Activated CD8-positive, alpha-beta T cell treated with anti-CD3 and anti-CD28 coated beads for 36 hours (primary cell): ENCODE data around the gene P3R3URF. TPM values are rescaled to one million over a fixed set of nuclear protein-coding genes. Genes with fewer than 3 reads are reported as not detected.

ENCODE experiments used
- ATAC-seq: fragments of 200-7000 bp; cut with Tn5 transposase; one replicate; pipeline ENCODE4 v1.10.0; 2021; ENCODE audit warnings: mild to moderate bottlenecking, moderate library complexity
- CTCF ChIA-PET: fragments of 350-600 bp; sonication (Branson Sonifier 250); formaldehyde crosslinking; loops from one replicate; lab custom pipeline; 2021; ENCODE audit warnings: antibody characterized with exemption; lab: Charles Lee
- POLR2A ChIA-PET: fragments of 350-600 bp; sonication (Branson Sonifier 250); formaldehyde crosslinking; loops from one replicate; lab custom pipeline; 2021; ENCODE audit warnings: antibody characterized with exemption; lab: Charles Lee
- DNase-seq: peaks from one replicate; pipeline ENCODE4 v3.0.0-alpha.2; 2020
- H3K27ac Mint-ChIP-seq: one replicate; pipeline ENCODE4 v1.8.0; 2021; ENCODE audit warnings: mild to moderate bottlenecking, mixed read lengths
- H3K27me3 Mint-ChIP-seq: one replicate; pipeline ENCODE4 v1.8.0; 2021; ENCODE audit warnings: mixed read lengths
- H3K36me3 Mint-ChIP-seq: one replicate; pipeline ENCODE4 v1.8.0; 2021; ENCODE audit warnings: low read depth, mixed read lengths
- H3K4me1 Mint-ChIP-seq: one replicate; pipeline ENCODE4 v1.8.0; 2021; ENCODE audit warnings: low read depth, mixed read lengths
- H3K4me3 Mint-ChIP-seq: one replicate; pipeline ENCODE4 v1.8.0; 2021; ENCODE audit warnings: mild to moderate bottlenecking, moderate library complexity, mixed read lengths
- H3K9me3 Mint-ChIP-seq: one replicate; pipeline ENCODE4 v1.8.0; 2021; ENCODE audit warnings: mixed read lengths
- intact Hi-C: fragments of 100-400 bp; cut with micrococcal nuclease; formaldehyde crosslinking; loops from one replicate; pipeline ENCODE4 v1.10.0; 2022
- total RNA-seq, 2 experiments: library from RNA; stranded (reverse); gene quantifications; one replicate each; pipeline ENCODE4 v1.2.3, GENCODE V29; 2021
- TF ChIP-seq, protein P1 (sequence below): fragments of 200-600 bp; IDR thresholded peaks from one replicate; pipeline ENCODE4 v1.8.0; 2022; ENCODE audit warnings: antibody characterized with exemption, mild to moderate bottlenecking

Gene P3R3URF
- total RNA-seq, 2 experiments from 2014 or later, result not detected

DNA sequence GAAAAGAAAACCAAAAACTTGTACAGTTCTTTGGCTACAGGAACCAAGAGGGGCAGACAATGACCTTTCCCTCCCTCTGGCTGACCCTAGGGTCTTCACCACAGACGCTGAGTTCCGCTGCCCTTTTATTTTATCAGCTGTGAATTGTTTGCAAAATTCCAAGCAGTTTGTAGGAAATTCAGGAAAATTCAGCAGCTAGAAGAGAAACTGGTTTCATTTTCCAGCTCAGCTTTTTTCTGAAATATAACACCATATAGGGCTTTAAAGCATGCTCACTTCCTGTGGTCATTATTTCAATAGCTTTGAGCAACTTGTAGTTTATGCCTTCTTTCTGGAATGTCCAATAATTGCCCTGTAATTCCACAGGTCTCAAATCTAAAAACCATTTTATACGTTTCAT is 38.4 kb downstream of the P3R3URF start:
- ATAC-seq, result no peak
- H3K27ac Mint-ChIP-seq, result no peak overlapping the region
- H3K9me3 Mint-ChIP-seq, result no peaks in the 10 kb centered on the region
- H3K36me3 Mint-ChIP-seq, result no peaks in the 10 kb centered on the region
- POLR2A ChIA-PET, result no interaction called here
- H3K4me1 Mint-ChIP-seq, result peaks cover 11% of the 10 kb centered on the region
- TF ChIP-seq, protein P1, sequence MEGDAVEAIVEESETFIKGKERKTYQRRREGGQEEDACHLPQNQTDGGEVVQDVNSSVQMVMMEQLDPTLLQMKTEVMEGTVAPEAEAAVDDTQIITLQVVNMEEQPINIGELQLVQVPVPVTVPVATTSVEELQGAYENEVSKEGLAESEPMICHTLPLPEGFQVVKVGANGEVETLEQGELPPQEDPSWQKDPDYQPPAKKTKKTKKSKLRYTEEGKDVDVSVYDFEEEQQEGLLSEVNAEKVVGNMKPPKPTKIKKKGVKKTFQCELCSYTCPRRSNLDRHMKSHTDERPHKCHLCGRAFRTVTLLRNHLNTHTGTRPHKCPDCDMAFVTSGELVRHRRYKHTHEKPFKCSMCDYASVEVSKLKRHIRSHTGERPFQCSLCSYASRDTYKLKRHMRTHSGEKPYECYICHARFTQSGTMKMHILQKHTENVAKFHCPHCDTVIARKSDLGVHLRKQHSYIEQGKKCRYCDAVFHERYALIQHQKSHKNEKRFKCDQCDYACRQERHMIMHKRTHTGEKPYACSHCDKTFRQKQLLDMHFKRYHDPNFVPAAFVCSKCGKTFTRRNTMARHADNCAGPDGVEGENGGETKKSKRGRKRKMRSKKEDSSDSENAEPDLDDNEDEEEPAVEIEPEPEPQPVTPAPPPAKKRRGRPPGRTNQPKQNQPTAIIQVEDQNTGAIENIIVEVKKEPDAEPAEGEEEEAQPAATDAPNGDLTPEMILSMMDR, result no peak
- CTCF ChIA-PET, result interaction anchor here (1.3 to 1.4 kb wide), 2 partner anchors 14 to 86 kb away, joined by 4 to 5 read pairs; no protein-coding TSS in a partner anchor
- H3K4me3 Mint-ChIP-seq, result no peak overlapping the region
- DNase-seq, result no peak
- intact Hi-C loops, result no loop called here
- H3K27me3 Mint-ChIP-seq, result peaks cover 20% of the 10 kb centered on the region

DNA sequence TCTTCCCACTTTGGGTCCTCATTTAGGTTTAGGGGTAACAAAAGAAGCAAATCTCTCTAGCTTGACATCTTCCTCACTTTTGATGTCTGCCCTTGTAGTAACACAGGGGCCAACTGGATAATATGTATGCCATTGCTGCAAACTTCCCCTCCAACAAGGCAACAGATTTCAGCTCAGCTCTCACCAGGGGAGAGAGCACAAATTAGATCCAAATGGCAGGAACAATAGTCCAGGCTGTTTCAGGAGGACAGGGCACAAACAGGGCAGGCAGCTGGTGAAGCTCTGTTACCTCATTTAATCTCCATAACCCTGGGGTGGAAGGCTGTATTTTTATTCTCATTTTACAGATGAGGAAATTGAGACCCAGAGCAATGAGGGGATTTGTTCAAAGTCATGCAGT is 39.6 kb downstream of the P3R3URF start:
- H3K27me3 Mint-ChIP-seq, result peaks cover 27% of the 10 kb centered on the region

DNA sequence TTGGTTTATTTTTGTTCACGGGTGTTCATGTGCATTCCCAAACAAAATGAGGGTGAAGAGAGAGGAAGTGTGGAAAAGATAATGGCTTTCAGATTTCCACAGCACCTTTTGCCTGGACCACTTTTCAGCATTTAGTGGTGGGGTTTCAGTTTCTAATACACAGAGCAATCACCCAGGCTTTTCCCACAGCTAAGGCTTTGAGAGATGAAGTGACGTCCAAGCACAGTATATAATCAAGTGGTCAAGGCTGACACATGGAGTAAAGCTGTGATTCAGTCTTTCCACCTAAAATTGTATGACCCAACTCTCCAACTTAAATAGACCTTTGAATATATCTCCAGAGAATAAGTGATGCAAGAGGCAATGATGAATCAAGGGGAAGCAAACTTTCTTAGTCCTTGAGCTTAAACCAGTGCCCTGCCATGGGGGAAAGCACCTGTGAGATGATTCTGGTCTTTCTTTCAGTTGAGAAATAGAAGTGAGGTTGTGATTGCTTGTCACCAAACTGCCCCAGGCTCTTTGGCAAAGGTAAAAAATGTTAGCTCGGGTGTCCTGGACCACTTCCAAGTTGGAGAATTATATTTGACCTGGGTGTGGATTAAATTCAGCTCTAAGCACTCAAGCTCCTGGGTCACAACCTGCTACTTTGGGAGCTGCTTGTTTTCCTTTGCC is 41.5 kb downstream of the P3R3URF start:
- POLR2A ChIA-PET, result no interaction called here
- CTCF ChIA-PET, result interaction anchor here (0.9 to 1.4 kb wide), 3 partner anchors 47 to 110 kb away, joined by 3 to 5 read pairs (median 3); no protein-coding TSS in a partner anchor
- intact Hi-C loops, result no loop called here
- H3K9me3 Mint-ChIP-seq, result no peaks in the 10 kb centered on the region
- ATAC-seq (no peak), DNase-seq (peak; percentile 10)
- peaks cover 2% of the 10 kb centered on the region for H3K36me3 Mint-ChIP-seq
- no peak overlapping the region for H3K4me3 Mint-ChIP-seq
- peaks cover 41% of the 10 kb centered on the region for H3K27me3 Mint-ChIP-seq
- no peak overlapping the region for H3K27ac Mint-ChIP-seq
- TF ChIP-seq, protein P1, result no peak
- peaks cover 27% of the 10 kb centered on the region for H3K4me1 Mint-ChIP-seq

More for the DNA sequence above, 39.6 kb downstream of the P3R3URF start:
- TF ChIP-seq, protein P1, result no peak
- ChIA-PET POLR2A (no interaction called here), CTCF (no interaction called here)
- Mint-ChIP-seq H3K36me3 (peaks cover 2% of the 10 kb centered on the region), H3K4me3 (no peak overlapping the region), H3K27ac (no peak overlapping the region), H3K4me1 (peaks cover 18% of the 10 kb centered on the region), H3K9me3 (no peaks in the 10 kb centered on the region)
- DNase-seq (no peak), ATAC-seq (no peak)
- intact Hi-C loops, result no loop called here

DNA sequence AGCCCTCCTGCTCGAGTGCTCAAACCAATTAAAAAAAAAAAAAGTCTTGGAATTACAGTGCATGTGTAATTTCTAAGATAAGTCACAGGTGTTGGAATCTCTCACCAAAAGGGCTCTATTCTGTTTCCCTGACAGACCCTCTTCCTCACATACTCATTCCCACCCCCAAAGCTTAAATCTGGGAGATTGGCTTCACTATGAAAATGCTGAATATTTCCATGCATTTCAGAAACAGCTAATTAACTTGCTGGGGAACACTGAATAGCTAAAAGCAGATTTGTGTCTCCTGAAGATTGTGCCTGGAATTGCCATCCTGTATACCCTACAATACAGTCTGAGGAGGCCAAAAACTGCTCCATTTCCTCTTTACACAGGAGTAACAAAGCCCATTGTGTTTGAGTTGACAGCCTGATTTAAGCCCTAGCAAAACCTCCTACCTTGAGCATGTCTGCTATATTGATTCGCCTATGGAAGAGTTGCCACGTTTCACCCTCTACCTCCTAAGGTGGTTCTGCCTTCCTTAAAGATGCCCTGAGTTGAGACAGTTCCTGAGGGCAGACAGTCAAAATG is 42.4 kb downstream of the P3R3URF start:
- no peak for ATAC-seq
- intact Hi-C loops, result no loop called here
- H3K36me3 Mint-ChIP-seq, result peaks cover 2% of the 10 kb centered on the region
- H3K27ac Mint-ChIP-seq, result no peak overlapping the region
- H3K4me1 Mint-ChIP-seq, result peaks cover 27% of the 10 kb centered on the region
- CTCF ChIA-PET, result no interaction called here
- H3K27me3 Mint-ChIP-seq, result peaks cover 48% of the 10 kb centered on the region
- no peaks in the 10 kb centered on the region for H3K9me3 Mint-ChIP-seq
- H3K4me3 Mint-ChIP-seq, result peak overlapping the region; percentile 83
- no peak for DNase-seq
- TF ChIP-seq, protein P1, result no peak
- POLR2A ChIA-PET, result interaction anchor here (0.5 kb wide), 1 partner anchor 13 kb away, joined by 3 read pairs; no protein-coding TSS in a partner anchor

DNA sequence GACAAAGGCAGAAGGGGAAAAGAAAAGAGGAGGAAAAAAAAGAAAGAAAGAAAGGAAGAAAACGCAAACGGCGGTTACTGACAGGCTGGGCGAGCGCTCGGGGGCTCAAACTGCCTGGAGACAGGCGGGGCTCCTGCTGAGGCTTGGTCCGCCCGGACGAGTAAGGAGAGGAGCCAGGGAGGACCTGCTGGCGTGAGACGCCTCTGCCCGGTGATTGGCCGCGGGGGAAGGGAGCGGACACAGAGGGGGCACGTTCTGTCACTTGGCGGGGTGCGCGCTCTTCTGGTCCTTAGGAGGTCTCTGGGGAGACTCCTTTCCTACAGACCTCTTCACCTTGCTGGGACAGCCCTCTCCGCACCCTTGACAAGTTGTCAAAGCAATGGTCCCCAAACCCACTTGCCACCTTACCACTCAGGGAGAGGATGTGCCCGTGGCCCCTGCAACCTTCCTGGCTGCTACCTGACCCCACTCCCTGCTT is 43.1 kb downstream of the P3R3URF start:
- DNase-seq, result peak; percentile 57
- TF ChIP-seq, protein P1, result no peak
- peak overlapping the region; percentile 83 for H3K4me3 Mint-ChIP-seq
- peaks cover 2% of the 10 kb centered on the region for H3K36me3 Mint-ChIP-seq
- peaks cover 27% of the 10 kb centered on the region for H3K4me1 Mint-ChIP-seq
- peak; percentile 55 for ATAC-seq
- H3K27me3 Mint-ChIP-seq, result peaks cover 49% of the 10 kb centered on the region
- peak overlapping the region; percentile 97 for H3K27ac Mint-ChIP-seq
- POLR2A ChIA-PET, result interaction anchor here (0.5 to 1.2 kb wide), 3 partner anchors 13 to 96 kb away, joined by 3 to 4 read pairs (median 3); no protein-coding TSS in a partner anchor
- no peaks in the 10 kb centered on the region for H3K9me3 Mint-ChIP-seq
- CTCF ChIA-PET, result no interaction called here
- intact Hi-C loops, result no loop called here
